Naive B cell (primary cell): Measurements from ENCODE around the gene TMEM272. TPM values are rescaled to one million over a fixed set of nuclear protein-coding genes. Genes with fewer than 3 reads are reported as not detected.

Experiments
- ATAC-seq, 2 donors: fragments of 150-1000 bp; cut with Tn5 transposase; 2 replicates each; pipeline ENCODE4 v1.10.0; 2021; ENCODE audit warnings: low read depth in 2 of 2, mild to moderate bottlenecking in 2 of 2, moderate library complexity in 2 of 2
- DNase-seq: peaks from one replicate; pipeline ENCODE4 v3.0.0; 2022
- H3K27ac Mint-ChIP-seq, 6 donors: one replicate each; pipeline ENCODE4 v1.8.0; 2020 to 2022; ENCODE audit warnings: mild to moderate bottlenecking in 6 of 6, mixed read lengths in 6 of 6, moderate library complexity in 5 of 6, inconsistent platforms in 2 of 6
- H3K27me3 Mint-ChIP-seq, 3 donors: one replicate each; pipeline ENCODE4 v1.8.0; 2021 to 2022; ENCODE audit warnings: mixed read lengths in 3 of 3, mild to moderate bottlenecking in 1 of 3
- H3K36me3 Mint-ChIP-seq, 2 donors: one replicate each; pipeline ENCODE4 v1.8.0; 2020 to 2022; ENCODE audit warnings: mixed read lengths in 2 of 2, inconsistent platforms in 1 of 2, mild to moderate bottlenecking in 1 of 2
- H3K4me1 Mint-ChIP-seq, 3 donors: one replicate each; pipeline ENCODE4 v1.8.0; 2020 to 2022; ENCODE audit warnings: mixed read lengths in 3 of 3, inconsistent platforms in 1 of 3, mild to moderate bottlenecking in 1 of 3, moderate library complexity in 1 of 3
- H3K4me3 Mint-ChIP-seq, 8 donors: one replicate each; pipeline ENCODE4 v1.8.0; 2020 to 2022; ENCODE audit warnings: mild to moderate bottlenecking in 8 of 8, mixed read lengths in 8 of 8, moderate library complexity in 8 of 8, inconsistent platforms in 2 of 8
- H3K9me3 Mint-ChIP-seq, 7 donors: one replicate each; pipeline ENCODE4 v1.8.0; 2020 to 2022; ENCODE audit warnings: mixed read lengths in 7 of 7, mild to moderate bottlenecking in 5 of 7, inconsistent platforms in 2 of 7, moderate library complexity in 1 of 7
- polyA plus RNA-seq, 6 donors: library from polyadenylated mRNA; unstranded; fragments of 300-500 nt; fragmentation: Illumina TruSeq; gene quantifications; one replicate each; pipeline ENCODE4 v1.2.3, GENCODE V29; 2021; ENCODE audit warnings: low read depth in 6 of 6

The TMEM272 gene
- polyA plus RNA-seq, 6 donors from 2014 or later = 0.09 to 0.11 TPM; not detected in 4

DNA sequence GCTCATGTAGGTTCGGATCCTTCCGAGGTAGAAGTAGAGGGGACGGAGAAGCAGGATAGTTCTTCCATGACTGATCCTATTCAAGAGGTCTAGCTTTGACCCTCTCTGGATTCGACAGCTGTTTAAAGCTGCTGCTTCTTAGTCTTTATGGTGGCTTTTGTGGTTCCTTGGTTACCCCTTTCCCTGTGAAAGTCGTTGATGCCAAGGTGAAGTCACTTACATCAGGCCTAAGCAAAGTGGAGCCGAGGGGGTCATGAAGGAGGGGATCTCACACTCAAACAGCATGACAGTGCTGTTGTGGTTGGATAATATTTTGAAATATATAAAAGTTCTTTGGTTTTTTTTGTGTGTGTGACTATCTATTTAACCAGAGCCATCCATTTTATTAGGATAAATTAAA, 24.9 kb upstream of the TMEM272 start:
- Mint-ChIP-seq H3K4me1 (no peaks in the 10 kb centered on the region), H3K4me3 (no peak overlapping the region), H3K27me3 (peaks cover 0 to 7% (median 0%) of the 10 kb centered on the region in 3 donors), H3K36me3 (no peaks in the 10 kb centered on the region), H3K27ac (no peak overlapping the region), H3K9me3 (no peaks in the 10 kb centered on the region)
- no peak for DNase-seq
- no peak for ATAC-seq

- H3K27ac Mint-ChIP-seq = no peak overlapping the region
- no peaks in the 10 kb centered on the region for H3K4me1 Mint-ChIP-seq
- DNase-seq (no peak), ATAC-seq (no peak)
- no peaks in the 10 kb centered on the region for H3K36me3 Mint-ChIP-seq
- no peaks in the 10 kb centered on the region for H3K9me3 Mint-ChIP-seq
- no peak overlapping the region for H3K4me3 Mint-ChIP-seq
- peaks cover 0 to 20% (median 0%) of the 10 kb centered on the region in 3 donors for H3K27me3 Mint-ChIP-seq
Measured at GRCh38 chr13:51867062-51867461, 22.1 kb upstream of the TMEM272 start.

- Mint-ChIP-seq H3K4me3 (no peak overlapping the region), H3K9me3 (no peaks in the 10 kb centered on the region), H3K36me3 (no peaks in the 10 kb centered on the region), H3K27me3 (peaks cover 0 to 20% (median 0%) of the 10 kb centered on the region in 3 donors), H3K27ac (no peak overlapping the region), H3K4me1 (no peaks in the 10 kb centered on the region)
- DNase-seq (no peak), ATAC-seq (no peak)
Measured at GRCh38 chr13:51865838-51866237, 20.9 kb upstream of the TMEM272 start.

GRCh38 chr13:51862957-51863356, 18.0 kb upstream of the TMEM272 start:
- ATAC-seq (no peak), DNase-seq (no peak)
- Mint-ChIP-seq H3K4me3 (no peak overlapping the region), H3K27me3 (peaks cover 0 to 20% (median 0%) of the 10 kb centered on the region in 3 donors), H3K27ac (peak overlapping the region in 1 of 6 donors; percentile 1), H3K4me1 (no peaks in the 10 kb centered on the region), H3K9me3 (no peaks in the 10 kb centered on the region), H3K36me3 (no peaks in the 10 kb centered on the region)

- Mint-ChIP-seq H3K36me3 (no peaks in the 10 kb centered on the region), H3K27ac (no peak within 1 kb of the TSS)
- ATAC-seq = no peak
Measured at GRCh38 chr13:51861723-51862300, 16.8 kb upstream of the TMEM272 start, which contains the start of gene CCDC70. TSS of gene CCDC70 (plus strand) at chr13:51861969. CDS start at chr13:51865412, 3,443 bp downstream.

DNA sequence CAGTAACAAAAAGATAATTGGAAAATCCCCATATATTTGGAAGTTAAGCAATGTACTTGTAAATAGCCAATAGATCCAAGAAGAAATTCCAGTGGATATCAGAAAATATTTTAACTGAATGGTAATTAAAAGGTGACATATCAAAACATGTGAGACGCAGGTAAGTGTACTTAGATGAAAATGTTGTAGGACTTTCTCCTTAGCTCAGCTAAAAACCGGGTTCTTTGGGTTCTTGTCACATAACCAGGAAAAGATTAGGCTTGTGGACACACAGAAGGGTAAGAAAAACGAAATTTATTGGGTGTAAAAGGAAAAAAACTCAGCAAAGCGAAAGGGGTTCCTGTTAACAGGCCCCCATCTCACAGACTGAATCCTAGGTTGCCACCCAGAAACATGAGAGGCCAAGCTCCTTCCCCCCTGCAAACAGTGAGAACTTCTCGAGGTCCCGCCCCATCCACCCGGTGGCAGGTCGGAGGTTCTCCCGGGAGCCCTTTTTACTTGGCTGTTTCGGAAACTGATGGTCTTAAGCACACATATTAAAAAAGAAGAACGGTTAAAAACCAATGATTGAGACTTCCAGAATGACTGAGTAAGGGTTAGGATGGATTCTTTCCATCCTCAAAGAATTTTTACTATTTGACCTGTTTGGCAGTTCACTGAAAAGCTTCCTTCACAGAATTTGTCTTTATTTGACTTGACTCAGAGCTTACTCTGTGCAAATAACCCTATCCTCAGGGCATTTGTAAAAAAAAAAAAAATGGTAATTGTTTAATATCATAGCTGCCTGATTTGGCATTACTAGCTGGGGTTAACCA, 13.7 kb upstream of the TMEM272 start:
- ATAC-seq = no peak
- Mint-ChIP-seq H3K9me3 (no peaks in the 10 kb centered on the region), H3K4me1 (no peaks in the 10 kb centered on the region), H3K27ac (no peak overlapping the region), H3K4me3 (no peak overlapping the region), H3K27me3 (peaks cover 0 to 13% (median 5%) of the 10 kb centered on the region in 3 donors), H3K36me3 (no peaks in the 10 kb centered on the region)
- no peak for DNase-seq

More at GRCh38 chr13:51861723-51862300, 16.8 kb upstream of the TMEM272 start, which contains the start of gene CCDC70:
- no peak for DNase-seq
- Mint-ChIP-seq H3K9me3 (no peaks in the 10 kb centered on the region), H3K27me3 (peaks cover 0 to 13% (median 0%) of the 10 kb centered on the region in 3 donors), H3K4me3 (peak within 1 kb of the TSS in 2 of 8 donors; percentile 7 to 26), H3K4me1 (no peaks in the 10 kb centered on the region)

DNA sequence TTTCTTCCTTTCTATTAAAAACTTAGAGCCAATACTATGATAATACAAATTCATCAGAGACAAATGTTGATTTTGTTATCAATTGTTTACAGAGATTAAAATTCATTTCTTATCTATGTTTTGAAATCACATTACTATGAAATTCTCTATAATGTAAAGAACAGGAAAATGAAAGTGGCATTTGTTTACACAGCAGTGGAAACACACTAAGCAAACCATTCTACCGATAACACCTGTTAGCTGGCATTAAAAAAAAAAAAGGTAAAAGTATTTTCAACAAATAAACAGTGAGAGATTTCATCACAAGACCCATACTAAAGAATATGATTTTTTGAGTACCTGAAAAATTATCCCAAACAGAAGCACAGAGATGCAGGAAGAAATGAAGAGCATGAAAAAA, 12.0 kb upstream of the TMEM272 start:
- ATAC-seq = no peak
- peaks cover 0 to 5% (median 0%) of the 10 kb centered on the region in 3 donors for H3K27me3 Mint-ChIP-seq

GRCh38 chr13:51856027-51856736, 11.2 kb upstream of the TMEM272 start:
- DNase-seq = no peak
- Mint-ChIP-seq H3K9me3 (no peaks in the 10 kb centered on the region), H3K27me3 (peaks cover 0 to 5% (median 0%) of the 10 kb centered on the region in 3 donors), H3K4me1 (no peaks in the 10 kb centered on the region), H3K4me3 (no peak overlapping the region), H3K36me3 (no peaks in the 10 kb centered on the region), H3K27ac (peak overlapping the region in 1 of 6 donors; percentile 12)
- no peak for ATAC-seq

More for the DNA sequence above, 12.0 kb upstream of the TMEM272 start:
- DNase-seq = no peak
- Mint-ChIP-seq H3K27ac (peak overlapping the region in 1 of 6 donors; percentile 12), H3K36me3 (no peaks in the 10 kb centered on the region), H3K4me3 (no peak overlapping the region), H3K9me3 (no peaks in the 10 kb centered on the region), H3K4me1 (no peaks in the 10 kb centered on the region)

GRCh38 chr13:51849145-51850101, 4.4 kb upstream of the TMEM272 start:
- ATAC-seq (peak in 1 of 2 donors; percentile 48), DNase-seq (no peak)
- Mint-ChIP-seq H3K4me1 (peaks cover 6 to 9% (median 7%) of the 10 kb centered on the region in 3 donors), H3K9me3 (no peaks in the 10 kb centered on the region), H3K4me3 (peak overlapping the region in 1 of 8 donors; percentile 29), H3K27ac (no peak overlapping the region), H3K36me3 (no peaks in the 10 kb centered on the region), H3K27me3 (peaks cover 0 to 13% (median 10%) of the 10 kb centered on the region in 3 donors)

DNA sequence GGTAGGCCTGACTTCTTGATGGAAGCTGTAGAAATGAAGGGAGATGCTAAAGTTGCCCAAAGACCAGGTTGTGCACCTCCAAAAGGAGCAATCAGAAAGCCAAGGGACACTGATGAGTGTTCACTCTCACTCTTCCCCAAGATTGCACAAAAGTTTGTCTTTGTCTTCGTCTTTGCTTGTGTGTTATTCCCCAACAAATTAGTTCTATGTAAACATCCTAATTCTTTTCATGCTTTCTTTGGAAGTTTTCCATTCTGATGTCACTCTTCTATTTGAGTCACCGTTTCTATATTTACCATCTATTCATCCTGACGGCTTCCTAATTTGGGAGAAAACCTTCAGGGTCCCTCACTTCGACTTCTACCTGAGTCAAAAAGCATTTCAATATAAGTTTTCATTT, 3.7 kb upstream of the TMEM272 start:
- Mint-ChIP-seq H3K4me1 (peaks cover 6 to 9% (median 7%) of the 10 kb centered on the region in 3 donors), H3K27ac (no peak overlapping the region), H3K4me3 (peak overlapping the region in 1 of 8 donors; percentile 7), H3K9me3 (no peaks in the 10 kb centered on the region), H3K27me3 (peaks cover 3 to 12% (median 12%) of the 10 kb centered on the region in 3 donors), H3K36me3 (no peaks in the 10 kb centered on the region)
- no peak for DNase-seq
- no peak for ATAC-seq

- DNase-seq (no peak), ATAC-seq (no peak)
- no peak overlapping the region for H3K4me3 Mint-ChIP-seq
- H3K27me3 Mint-ChIP-seq = peaks cover 9 to 12% (median 12%) of the 10 kb centered on the region in 3 donors
- H3K27ac Mint-ChIP-seq = no peak overlapping the region
- peaks cover 6 to 9% (median 7%) of the 10 kb centered on the region in 3 donors for H3K4me1 Mint-ChIP-seq
- no peaks in the 10 kb centered on the region for H3K36me3 Mint-ChIP-seq
- H3K9me3 Mint-ChIP-seq = no peaks in the 10 kb centered on the region
Measured at GRCh38 chr13:51846756-51847155, 1.8 kb upstream of the TMEM272 start.

DNA sequence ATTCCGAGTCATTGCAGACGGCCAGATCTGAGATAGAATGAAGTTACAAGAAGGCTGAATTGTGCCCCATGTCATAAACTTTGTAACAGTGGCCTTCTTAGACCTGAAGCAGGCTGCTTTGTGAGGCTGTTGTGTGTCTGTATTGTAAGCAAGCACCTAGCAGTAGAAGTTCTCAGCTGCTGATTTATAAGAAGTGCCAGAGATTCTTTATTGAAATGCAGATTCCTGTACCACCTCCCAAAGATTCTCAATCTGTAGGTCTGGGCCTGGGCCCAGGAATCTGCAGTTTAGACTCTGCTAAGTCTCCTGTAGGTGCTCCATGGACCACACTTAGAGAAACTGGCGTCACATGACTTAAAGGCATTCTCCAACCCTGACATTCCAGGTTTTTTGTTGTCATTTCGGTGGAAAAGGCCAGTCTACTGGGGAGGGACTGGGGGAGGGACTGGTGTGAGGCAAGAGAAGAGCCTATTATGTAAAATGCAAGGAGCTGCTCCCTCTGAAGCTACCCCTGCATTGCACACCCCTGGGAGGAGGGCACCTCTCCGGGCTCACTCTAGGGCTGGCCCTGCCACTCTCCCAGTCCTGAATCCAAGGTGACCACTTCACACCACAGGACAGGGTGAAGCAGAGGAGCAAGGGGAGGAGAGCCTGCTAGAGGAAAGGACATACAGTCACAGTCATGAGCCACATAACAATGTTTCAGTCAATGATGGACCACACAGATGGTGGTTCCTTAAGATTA, 769 bp upstream of the TMEM272 start:
- H3K36me3 Mint-ChIP-seq = no peaks in the 10 kb centered on the region
- no peak overlapping the region for H3K4me3 Mint-ChIP-seq
- DNase-seq (no peak), ATAC-seq (no peak)
- H3K27ac Mint-ChIP-seq = no peak overlapping the region
- H3K4me1 Mint-ChIP-seq = peaks cover 6 to 9% (median 7%) of the 10 kb centered on the region in 3 donors
- H3K27me3 Mint-ChIP-seq = peaks cover 10 to 12% (median 12%) of the 10 kb centered on the region in 3 donors
- no peaks in the 10 kb centered on the region for H3K9me3 Mint-ChIP-seq
